Lung (tissue), 12 donors: ENCODE results near the gene SYT13. TPM values are rescaled to one million over a fixed set of nuclear protein-coding genes. Genes with fewer than 3 reads are reported as not detected.

Source experiments
- ATAC-seq: fragments of 200-7000 bp; cut with Tn5 transposase; one replicate; pipeline ENCODE4 v1.9.1; 2020; ENCODE audit warnings: moderate number of reproducible peaks; ENCODE audit not compliant: insufficient read depth, low FRiP score
- DNase-seq, 3 donors: peaks; one replicate each; pipeline ENCODE4 v3.0.0-alpha.2; 2013 to 2017
- H3K27ac ChIP-seq, 2 donors: one replicate each; pipeline ENCODE4 v1.5.1; 2013; ENCODE audit warnings: mild to moderate bottlenecking in 2 of 2, moderate library complexity in 2 of 2, control low read depth in 1 of 2, inconsistent platforms in 1 of 2, low read depth in 1 of 2, low read length in 1 of 2
- H3K27me3 ChIP-seq, 3 donors: one replicate each; pipeline ENCODE4 v1.5.1; 2013; ENCODE audit warnings: low read length in 2 of 3; ENCODE audit not compliant: control insufficient read depth in 3 of 3, insufficient read depth in 3 of 3
- H3K36me3 ChIP-seq, 4 donors: one replicate each; pipeline ENCODE4 v1.5.1; 2013; ENCODE audit warnings: low read length in 4 of 4, mild to moderate bottlenecking in 1 of 4, moderate library complexity in 1 of 4; ENCODE audit not compliant: control insufficient read depth in 4 of 4, insufficient read depth in 4 of 4
- H3K4me1 ChIP-seq, 5 donors: one replicate each; pipeline ENCODE4 v1.5.1; 2013; ENCODE audit warnings: low read length in 5 of 5, mild to moderate bottlenecking in 2 of 5, moderate library complexity in 1 of 5; ENCODE audit not compliant: control insufficient read depth in 5 of 5, insufficient read depth in 5 of 5
- H3K4me3 ChIP-seq: one replicate; pipeline ENCODE4 v1.5.1; 2013; ENCODE audit warnings: mild to moderate bottlenecking, control low read depth, moderate library complexity
- H3K9ac ChIP-seq, 2 donors: one replicate each; pipeline ENCODE4 v1.5.1; 2013; ENCODE audit warnings: low read length in 2 of 2, control low read depth in 1 of 2; ENCODE audit not compliant: insufficient read depth in 1 of 2
- H3K9me3 ChIP-seq, 4 donors: one replicate each; pipeline ENCODE4 v1.5.1; 2013; ENCODE audit warnings: low read length in 3 of 4, mild to moderate bottlenecking in 1 of 4, moderate library complexity in 1 of 4; ENCODE audit not compliant: control insufficient read depth in 4 of 4, insufficient read depth in 3 of 4
- WGBS, 2 donors: extraction: QIAGEN DNeasy Blood & Tissue Kit; methylation state at CpG; one replicate each; pipeline ENCODE4 v1.1.7; 2013; 5-methylcytosine and 5-hydroxymethylcytosine counted together
- polyA plus RNA-seq, 2 donors: library from polyadenylated mRNA; stranded (reverse); fragments of 200-250 nt; gene quantifications; one replicate each; pipeline ENCODE4 v1.2.1, GENCODE V29; 2013
- total RNA-seq, 2 donors: library from RNA; depleted of rRNA in 1 of 2; stranded (reverse); fragments of >200 nt in 1 of 2; gene quantifications; one replicate each; pipeline ENCODE4 v1.2.1, GENCODE V29; 2014 to 2021
- TF ChIP-seq, protein P1 (sequence below): IDR thresholded peaks from 2 replicates; pipeline ENCODE4 v1.5.1; 2012; ENCODE audit warnings: mild to moderate bottlenecking; ENCODE audit errors: control extremely low read depth, extremely low read depth
- donor health status: control.
- donor health status: control.
- donor health status: Bipolar disorder and iron deficiency.
- donor health status: healthy.
- donor health status: DM: yes; HTN: yes; CAD: no.

SYT13 gene
- total and polyA plus RNA-seq, 4 donors, result 0.06 to 6.2 (median 0.16) TPM

- H3K4me3 ChIP-seq, result no peak overlapping the region
- H3K36me3 ChIP-seq, result no peaks in the 10 kb centered on the region
- ATAC-seq (no peak), DNase-seq (peak in 2 of 3 donors; percentile 31)
- H3K9ac ChIP-seq, result no peak overlapping the region
- peaks cover 0 to 6% (median 0%) of the 10 kb centered on the region in 5 donors for H3K4me1 ChIP-seq
- no peaks in the 10 kb centered on the region for H3K9me3 ChIP-seq
- WGBS, 2 donors, result 47 to 56% methylated on average over 5 of the region's 5 CpGs
- no peaks in the 10 kb centered on the region for H3K27me3 ChIP-seq
- peak overlapping the region in 1 of 2 donors; percentile 24 for H3K27ac ChIP-seq
- TF ChIP-seq, protein P1, sequence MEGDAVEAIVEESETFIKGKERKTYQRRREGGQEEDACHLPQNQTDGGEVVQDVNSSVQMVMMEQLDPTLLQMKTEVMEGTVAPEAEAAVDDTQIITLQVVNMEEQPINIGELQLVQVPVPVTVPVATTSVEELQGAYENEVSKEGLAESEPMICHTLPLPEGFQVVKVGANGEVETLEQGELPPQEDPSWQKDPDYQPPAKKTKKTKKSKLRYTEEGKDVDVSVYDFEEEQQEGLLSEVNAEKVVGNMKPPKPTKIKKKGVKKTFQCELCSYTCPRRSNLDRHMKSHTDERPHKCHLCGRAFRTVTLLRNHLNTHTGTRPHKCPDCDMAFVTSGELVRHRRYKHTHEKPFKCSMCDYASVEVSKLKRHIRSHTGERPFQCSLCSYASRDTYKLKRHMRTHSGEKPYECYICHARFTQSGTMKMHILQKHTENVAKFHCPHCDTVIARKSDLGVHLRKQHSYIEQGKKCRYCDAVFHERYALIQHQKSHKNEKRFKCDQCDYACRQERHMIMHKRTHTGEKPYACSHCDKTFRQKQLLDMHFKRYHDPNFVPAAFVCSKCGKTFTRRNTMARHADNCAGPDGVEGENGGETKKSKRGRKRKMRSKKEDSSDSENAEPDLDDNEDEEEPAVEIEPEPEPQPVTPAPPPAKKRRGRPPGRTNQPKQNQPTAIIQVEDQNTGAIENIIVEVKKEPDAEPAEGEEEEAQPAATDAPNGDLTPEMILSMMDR, result no peak
These were observed 19.9 kb upstream of the SYT13 start for GRCh38 chr11:45305874-45306623.

DNA sequence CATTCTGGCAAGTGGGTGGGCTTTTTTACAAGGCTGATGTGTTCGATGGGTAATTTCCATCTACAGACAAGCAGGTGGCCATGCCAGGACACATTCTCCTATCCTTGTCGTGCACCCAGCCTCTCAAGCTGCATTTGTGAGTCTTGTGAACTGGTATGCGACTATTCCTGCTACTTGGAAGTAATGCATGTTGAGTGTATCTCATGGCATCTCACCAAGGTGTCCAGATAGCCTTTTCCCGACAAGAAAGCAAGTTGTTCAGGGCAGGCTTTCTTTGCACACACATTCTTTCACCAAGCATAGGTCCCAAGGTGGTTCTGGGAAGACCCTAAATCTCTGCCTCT is 18.8 kb upstream of the SYT13 start:
- Histone ChIP-seq H3K36me3 (no peaks in the 10 kb centered on the region), H3K4me3 (no peak overlapping the region), H3K27me3 (no peaks in the 10 kb centered on the region), H3K9ac (no peak overlapping the region), H3K9me3 (no peaks in the 10 kb centered on the region), H3K4me1 (peaks cover 0 to 6% (median 0%) of the 10 kb centered on the region in 5 donors), H3K27ac (no peak overlapping the region)
- WGBS, 2 donors, result 88 to 91% methylated on average over 4 of the region's 4 CpGs
- ATAC-seq (no peak), DNase-seq (no peak)
- TF ChIP-seq, protein P1, result no peak

DNA sequence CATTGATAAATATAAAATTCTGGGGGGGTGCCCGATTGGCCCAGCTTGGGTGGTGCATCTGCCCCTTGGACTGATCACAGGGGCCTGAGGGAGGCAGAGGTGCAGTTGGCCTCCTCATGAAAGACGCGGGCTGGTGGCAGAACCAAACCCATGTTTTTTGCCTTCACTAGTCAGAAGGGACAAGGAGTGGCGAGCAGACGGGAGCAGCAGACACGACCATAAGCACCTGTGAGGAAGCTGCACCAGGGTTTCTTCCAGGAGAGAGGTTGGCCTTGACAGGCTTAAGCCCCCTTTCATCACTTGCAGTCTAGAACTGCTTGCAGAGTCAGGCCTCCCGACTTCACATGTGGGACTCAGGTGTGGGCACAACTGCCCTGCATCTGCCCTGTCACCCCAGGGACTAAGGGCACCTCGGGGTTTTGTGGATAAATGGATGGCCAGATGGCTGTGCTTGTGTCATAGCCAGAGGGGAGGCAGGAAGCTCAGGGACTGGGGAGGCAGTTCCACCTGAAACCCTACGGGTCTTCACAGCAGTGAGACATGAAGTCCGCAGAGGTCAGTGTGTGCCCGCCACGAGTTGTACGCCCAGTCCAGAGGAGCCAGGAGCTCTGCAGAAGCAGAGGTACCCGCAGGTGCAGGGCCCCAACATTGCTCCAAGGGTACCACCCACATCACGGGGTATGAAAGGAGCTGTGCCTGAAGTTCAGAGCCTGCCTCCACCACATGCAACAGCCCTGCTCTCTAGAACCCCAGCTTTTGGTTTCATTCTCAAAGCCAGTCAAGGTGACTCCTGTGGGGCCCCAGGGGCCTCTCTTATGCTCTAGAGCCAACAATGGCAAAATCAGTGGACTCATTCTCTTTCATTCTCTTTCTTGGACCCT is 18.2 kb upstream of the SYT13 start:
- no peak overlapping the region for H3K4me3 ChIP-seq
- peaks cover 0 to 6% (median 0%) of the 10 kb centered on the region in 5 donors for H3K4me1 ChIP-seq
- H3K9me3 ChIP-seq, result no peaks in the 10 kb centered on the region
- TF ChIP-seq, protein P1, result no peak
- H3K27me3 ChIP-seq, result no peaks in the 10 kb centered on the region
- H3K9ac ChIP-seq, result no peak overlapping the region
- DNase-seq (no peak), ATAC-seq (no peak)
- no peak overlapping the region for H3K27ac ChIP-seq
- WGBS, 2 donors, result 90 to 95% methylated on average over 15 of the region's 15 CpGs
- no peaks in the 10 kb centered on the region for H3K36me3 ChIP-seq
